DOHH2 (cell line): ENCODE data around the gene ATP2B2.

Experiments used
- H3F3A ChIP-seq: fragments of 200-600 bp; sonication (generic), shearing (Covaris generic); 2 replicates; pipeline ENCODE4 v1.6.0; 2016; ENCODE audit warnings: antibody characterized with exemption, mild to moderate bottlenecking; ENCODE audit not compliant: control insufficient read depth, insufficient read depth
- H3K27ac ChIP-seq: fragments of 200-600 bp; sonication (generic); 2 replicates; pipeline ENCODE4 v1.5.1; 2014; ENCODE audit warnings: low read depth, mild to moderate bottlenecking, low read length, moderate library complexity
- H3K27me3 ChIP-seq: fragments of 200-600 bp; sonication (generic); 2 replicates; pipeline ENCODE4 v1.6.1; 2014; ENCODE audit warnings: mild to moderate bottlenecking, low read length, mixed read lengths; ENCODE audit not compliant: control insufficient read depth
- H3K36me3 ChIP-seq: fragments of 200-600 bp; sonication (generic); 2 replicates; pipeline ENCODE4 v1.6.1; 2014; ENCODE audit warnings: mild to moderate bottlenecking, low read length, moderate library complexity, mixed read lengths; ENCODE audit not compliant: control insufficient read depth
- H3K4me1 ChIP-seq: fragments of 200-600 bp; sonication (generic); 2 replicates; pipeline ENCODE4 v1.6.1; 2014; ENCODE audit warnings: mild to moderate bottlenecking, low read length, mixed read lengths; ENCODE audit not compliant: control insufficient read depth
- H3K4me2 ChIP-seq: fragments of 200-600 bp; sonication (generic); 2 replicates; pipeline ENCODE4 v1.6.0; 2014; ENCODE audit warnings: mild to moderate bottlenecking, low read length, moderate library complexity
- H3K4me3 ChIP-seq: fragments of 200-600 bp; sonication (generic); 2 replicates; pipeline ENCODE4 v1.5.1; 2014; ENCODE audit warnings: mild to moderate bottlenecking, low read length, mixed read lengths
- H3K79me2 ChIP-seq: fragments of 200-600 bp; sonication (generic); 2 replicates; pipeline ENCODE4 v1.6.1; 2014; ENCODE audit warnings: mild to moderate bottlenecking, low read length, mixed read lengths; ENCODE audit not compliant: control insufficient read depth
- H3K9me2 ChIP-seq: fragments of 200-600 bp; sonication (generic); replicated peaks from 2 replicates; pipeline ENCODE4 v1.6.1; 2014; ENCODE audit warnings: mild to moderate bottlenecking, low read length, mixed read lengths; ENCODE audit not compliant: control insufficient read depth
- H3K9me3 ChIP-seq: fragments of 200-600 bp; sonication (generic); 2 replicates; pipeline ENCODE4 v1.6.1; 2014; ENCODE audit warnings: antibody characterized with exemption, low read length, mixed read lengths; ENCODE audit not compliant: control insufficient read depth, insufficient read depth
- H4K20me1 ChIP-seq: fragments of 200-600 bp; sonication (generic); 2 replicates; pipeline ENCODE4 v1.6.0; 2014; ENCODE audit warnings: low read depth, mild to moderate bottlenecking, antibody characterized with exemption, low read length, moderate library complexity; ENCODE audit not compliant: control insufficient read depth, insufficient read depth
- CTCF ChIP-seq: fragments of 200-600 bp; sonication (generic); IDR thresholded peaks from one replicate; pipeline ENCODE4 v1.5.1; 2014; ENCODE audit warnings: antibody characterized with exemption, mild to moderate bottlenecking, low read depth, low read length; ENCODE audit not compliant: poor library complexity, severe bottlenecking
- EZH2phosphoT487 ChIP-seq: fragments of 200-600 bp; sonication (generic); IDR thresholded peaks from 2 replicates; pipeline ENCODE4 v1.6.1; 2017; ENCODE audit warnings: borderline replicate concordance, mild to moderate bottlenecking, antibody characterized with exemption, low read length, moderate library complexity, mixed read lengths

The ATP2B2 gene

GRCh38 chr3:10285272-10286132 is 219.9 kb downstream of the ATP2B2 start:
- Histone ChIP-seq H3K4me1 (0 out of 2 replicates have a peak, but pooled peaks cover 3% of the 10 kb centered on the region), H3K9me3 (no peaks in the 10 kb centered on the region), H3K9me2 (no peaks in the 10 kb centered on the region), H3K27me3 (no peaks in the 10 kb centered on the region), H3K27ac (no peak overlapping the region), H3F3A (peaks cover 6% of the 10 kb centered on the region), H3K79me2 (peaks cover 2% of the 10 kb centered on the region; the same call in 1 of the 2 replicates), H3K4me3 (no peak overlapping the region), H3K4me2 (no peak overlapping the region), H4K20me1 (peaks cover under 1% of the 10 kb centered on the region; the same call in 1 of the 2 replicates), H3K36me3 (peaks cover 70% of the 10 kb centered on the region)
- no peak for TF ChIP-seq CTCF
- no peak for TF ChIP-seq EZH2phosphoT487

- H3K27me3 ChIP-seq = no peaks in the 10 kb centered on the region
- no peaks in the 10 kb centered on the region for H3K9me2 ChIP-seq
- H3K4me3 ChIP-seq = no peak overlapping the region
- H3K27ac ChIP-seq = no peak overlapping the region
- H3K4me2 ChIP-seq = no peak overlapping the region
- no peaks in the 10 kb centered on the region for H3K9me3 ChIP-seq
- H3K36me3 ChIP-seq = peaks cover 80% of the 10 kb centered on the region
- 0 out of 2 replicates have a peak, but pooled peaks cover 3% of the 10 kb centered on the region for H3K4me1 ChIP-seq
- peaks cover 8% of the 10 kb centered on the region; the same call in 1 of the 2 replicates for H4K20me1 ChIP-seq
- peaks cover 7% of the 10 kb centered on the region for H3K79me2 ChIP-seq
- H3F3A ChIP-seq = peaks cover 6% of the 10 kb centered on the region
- TF ChIP-seq EZH2phosphoT487 = no peak
- TF ChIP-seq CTCF = no peak
Measured at GRCh38 chr3:10284496-10284895, 220.9 kb downstream of the ATP2B2 start.

GRCh38 chr3:10283638-10284037 is 221.7 kb downstream of the ATP2B2 start:
- Histone ChIP-seq H3K27ac (no peak overlapping the region), H3K9me3 (no peaks in the 10 kb centered on the region), H3K4me2 (no peak overlapping the region), H3K79me2 (peaks cover 7% of the 10 kb centered on the region), H3F3A (peaks cover 6% of the 10 kb centered on the region), H3K4me1 (0 out of 2 replicates have a peak, but pooled peaks cover 3% of the 10 kb centered on the region), H3K27me3 (no peaks in the 10 kb centered on the region), H3K9me2 (no peaks in the 10 kb centered on the region), H3K4me3 (no peak overlapping the region), H3K36me3 (peaks cover 82% of the 10 kb centered on the region), H4K20me1 (peaks cover 8% of the 10 kb centered on the region; the same call in 1 of the 2 replicates)
- TF ChIP-seq EZH2phosphoT487 = no peak
- no peak for TF ChIP-seq CTCF
